PC-3 (cell line): Measurements from ENCODE around the gene ODC1.

Experiments
- CTCF ChIP-seq: fragments of 300-600 bp; sonication (generic); conservative IDR thresholded peaks from 2 replicates; pipeline ENCODE4 v1.5.1; 2017; ENCODE audit warnings: antibody characterized with exemption, low read depth, mild to moderate bottlenecking, low read length
- EZH2 ChIP-seq: fragments of 300-600 bp; sonication (generic); IDR thresholded peaks from one replicate; pipeline ENCODE4 v1.6.1; 2017; ENCODE audit warnings: antibody characterized with exemption, mild to moderate bottlenecking, low read length; ENCODE audit not compliant: unreplicated experiment
- EZH2phosphoT487 ChIP-seq: fragments of 300-600 bp; sonication (generic); IDR thresholded peaks from 2 replicates; pipeline ENCODE4 v1.6.1; 2018; ENCODE audit warnings: mild to moderate bottlenecking, antibody characterized with exemption, low read length, borderline replicate concordance

GRCh38 chr2:10435820-10436204 is 12.3 kb downstream of the ODC1 start:
- no peak for TF ChIP-seq CTCF
- no peak for TF ChIP-seq EZH2
- no peak for TF ChIP-seq EZH2phosphoT487
